ENCODE measurements around the gene MLLT1.
A peak's percentile ranks its signal among the peaks of the same experiment; 100 is the strongest.

The MLLT1 gene

GRCh38 chr19:6234527-6234926 lies 45.2 kb downstream of the MLLT1 start:
- DNase-seq (ENCODE audit: low read depth), result no peak
- TF ChIP-seq CTCF (IDR thresholded peaks at IDR 0.05; ENCODE audit: low read depth, low read length), result no peak
- no peak for TF ChIP-seq MYC (IDR thresholded peaks at IDR 0.05; ENCODE audit: low read depth, low read length)
- no peak for TF ChIP-seq MAX (IDR thresholded peaks at IDR 0.05; ENCODE audit: low read depth, low read length)
- no peak for TF ChIP-seq POLR2A (IDR thresholded peaks at IDR 0.05; ENCODE audit: extremely low read depth, insufficient read length)
- peak overlapping the region; percentile 32 for H3K4me3 ChIP-seq (ENCODE audit: low read depth, low read length)

GRCh38 chr19:6233827-6234511 lies 45.8 kb downstream of the MLLT1 start:
- peak; percentile 84 for DNase-seq (ENCODE audit: low read depth)
- peak overlapping the region; percentile 32 for H3K4me3 ChIP-seq (ENCODE audit: low read depth, low read length)
- no peak for TF ChIP-seq CTCF (IDR thresholded peaks at IDR 0.05; ENCODE audit: low read depth, low read length)
- TF ChIP-seq MAX (IDR thresholded peaks at IDR 0.05; ENCODE audit: low read depth, low read length), result peak; percentile 28; the same call in 1 of the 2 replicates

- no peak overlapping the region for H3K4me3 ChIP-seq (ENCODE audit: low read depth, low read length)
- TF ChIP-seq MAX (IDR thresholded peaks at IDR 0.05; ENCODE audit: low read depth, low read length) (no peak), MYC (IDR thresholded peaks at IDR 0.05; ENCODE audit: low read depth, low read length) (no peak), POLR2A (IDR thresholded peaks at IDR 0.05; ENCODE audit: extremely low read depth, insufficient read length) (no peak), CTCF (IDR thresholded peaks at IDR 0.05; ENCODE audit: low read depth, low read length) (no peak)
- DNase-seq (ENCODE audit: low read depth), result peak; percentile 42
These were observed 46.5 kb downstream of the MLLT1 start for GRCh38 chr19:6233056-6233826.

GRCh38 chr19:6232601-6233055 lies 47.1 kb downstream of the MLLT1 start:
- no peak overlapping the region for H3K4me3 ChIP-seq (ENCODE audit: low read depth, low read length)
- TF ChIP-seq MAX (IDR thresholded peaks at IDR 0.05; ENCODE audit: low read depth, low read length), result no peak
- TF ChIP-seq MYC (IDR thresholded peaks at IDR 0.05; ENCODE audit: low read depth, low read length), result no peak
- TF ChIP-seq POLR2A (IDR thresholded peaks at IDR 0.05; ENCODE audit: extremely low read depth, insufficient read length), result no peak
- TF ChIP-seq CTCF (IDR thresholded peaks at IDR 0.05; ENCODE audit: low read depth, low read length), result no peak
- DNase-seq (ENCODE audit: low read depth), result peak; percentile 38

GRCh38 chr19:6230991-6231448 lies 48.8 kb downstream of the MLLT1 start:
- no peak for TF ChIP-seq CTCF (IDR thresholded peaks at IDR 0.05; ENCODE audit: low read depth, low read length)
- no peak for TF ChIP-seq POLR2A (IDR thresholded peaks at IDR 0.05; ENCODE audit: extremely low read depth, insufficient read length)
- TF ChIP-seq MYC (IDR thresholded peaks at IDR 0.05; ENCODE audit: low read depth, low read length), result no peak
- TF ChIP-seq MAX (IDR thresholded peaks at IDR 0.05; ENCODE audit: low read depth, low read length), result no peak
- no peak for DNase-seq (ENCODE audit: low read depth)
- H3K4me3 ChIP-seq (ENCODE audit: low read depth, low read length), result no peak overlapping the region
